HepG2 (cell line): ENCODE measurements around the gene PPP2R5D. TPM values are rescaled to one million over a fixed set of nuclear protein-coding genes. Genes with fewer than 3 reads are reported as not detected.

Experiments
- CSRNP1 ChIP-seq: sonication (generic); formaldehyde crosslinking; IDR thresholded peaks from 2 replicates; pipeline ENCODE4 v1.8.1; 2023; ENCODE audit warnings: mild to moderate bottlenecking, missing genetic modification reagents
- EEA1 ChIP-seq: sonication (generic); formaldehyde crosslinking; IDR thresholded peaks from 2 replicates; pipeline ENCODE4 v1.5.1; 2020; ENCODE audit warnings: mild to moderate bottlenecking, missing genetic modification reagents, borderline replicate concordance
- GABPA ChIP-seq, 2 experiments: IDR thresholded peaks; 2 replicates each; pipeline ENCODE4 v1.6.1; 2011 to 2016; ENCODE audit warnings: low read depth in 2 of 2, low read length in 1 of 2, missing biosample characterization in 1 of 2, missing genetic modification characterization in 1 of 2
- HMGXB4 ChIP-seq, 2 experiments: sonication (generic) in 1 of 2; formaldehyde crosslinking in 1 of 2; IDR thresholded peaks; 2 replicates each; pipeline versions ENCODE4 v1.4.0 to v1.6.1; 2018 to 2020; ENCODE audit warnings: missing genetic modification reagents in 2 of 2, borderline replicate concordance in 1 of 2, low read depth in 1 of 2, mild to moderate bottlenecking in 1 of 2, missing biosample characterization in 1 of 2
- MEF2D ChIP-seq: sonication (generic); formaldehyde crosslinking; IDR thresholded peaks from 2 replicates; pipeline ENCODE4 v1.5.1; 2020; ENCODE audit warnings: mild to moderate bottlenecking, missing genetic modification reagents
- SIX1 ChIP-seq: sonication (generic); formaldehyde crosslinking; IDR thresholded peaks from 2 replicates; pipeline ENCODE4 v1.4.0; 2020; ENCODE audit warnings: missing genetic modification reagents, borderline replicate concordance
- TCF7L2 ChIP-seq: IDR thresholded peaks from 2 replicates; pipeline ENCODE4 v1.6.1; 2011; ENCODE audit warnings: mild to moderate bottlenecking, low read depth, low read length, moderate library complexity
- TERF1 ChIP-seq: sonication (generic); formaldehyde crosslinking; IDR thresholded peaks from 2 replicates; pipeline ENCODE4 v1.8.0; 2022; ENCODE audit warnings: mild to moderate bottlenecking, missing genetic modification reagents, moderate library complexity
- ZBTB4 ChIP-seq: sonication (generic); formaldehyde crosslinking; IDR thresholded peaks from 2 replicates; pipeline ENCODE4 v1.4.0; 2020; ENCODE audit warnings: missing genetic modification reagents, mild to moderate bottlenecking, borderline replicate concordance
- ZBTB7B ChIP-seq: sonication (generic); formaldehyde crosslinking; IDR thresholded peaks from 2 replicates; pipeline ENCODE4 v1.4.0; 2020; ENCODE audit warnings: missing genetic modification reagents
- ZFY ChIP-seq: sonication (generic); formaldehyde crosslinking; IDR thresholded peaks from 2 replicates; pipeline ENCODE4 v1.4.0; 2020; ENCODE audit warnings: missing genetic modification reagents
- ZNF18 ChIP-seq: sonication (generic); formaldehyde crosslinking; IDR thresholded peaks from 2 replicates; pipeline ENCODE4 v1.8.0; 2022; ENCODE audit warnings: mild to moderate bottlenecking, missing genetic modification reagents; ENCODE audit not compliant: insufficient replicate concordance
- ZNF431 ChIP-seq: sonication (generic); formaldehyde crosslinking; IDR thresholded peaks from 2 replicates; pipeline ENCODE4 v1.9.0; 2022; ENCODE audit warnings: missing genetic modification reagents, low read depth, mild to moderate bottlenecking, borderline replicate concordance
- ZNF839 ChIP-seq: sonication (generic); formaldehyde crosslinking; IDR thresholded peaks from 2 replicates; pipeline ENCODE4 v1.4.0; 2020; ENCODE audit warnings: missing genetic modification reagents, mild to moderate bottlenecking, borderline replicate concordance
- ZSCAN31 ChIP-seq: sonication (generic); formaldehyde crosslinking; IDR thresholded peaks from 2 replicates; pipeline ENCODE4 v1.5.0; 2020; ENCODE audit warnings: low read depth, mild to moderate bottlenecking, missing genetic modification reagents
- polyA plus RNA-seq, 8 experiments: library from polyadenylated mRNA; depleted of rRNA in 3 of 8; stranded (reverse) in 7 of 8; unstranded in 1 of 8; fragments of >200 nt; fragmentation: Illumina TruSeq in 4 of 8; extraction: Trizol in 4 of 8; gene quantifications; 2 replicates each; pipeline versions ENCODE4 v1.2.1 to v1.2.3, GENCODE V29; 2011 to 2016; ENCODE audit warnings: low read depth in 4 of 8, missing spikeins in 1 of 8, mixed read lengths in 1 of 8; ENCODE audit not compliant: insufficient read depth in 1 of 8
- total RNA-seq, 5 experiments: library from RNA; depleted of rRNA; stranded (reverse); fragments of >200 nt; fragmentation: Illumina TruSeq; extraction: Trizol; gene quantifications; 2 replicates each; pipeline ENCODE4 v1.2.3, GENCODE V29; 2016; ENCODE audit warnings: low read depth in 1 of 5

PPP2R5D gene
- total and polyA plus RNA-seq, 2 of the 13 experiments (the other 11 are each of a cell fraction or from before 2014, with no cell fraction given), result 53.7 to 60.4 TPM

GRCh38 chr6:42960243-42961019, 23.9 kb upstream of the PPP2R5D start, which contains the start of gene GNMT (continued):
- TF ChIP-seq EEA1 (CRISPR knock-in tag), result peak; percentile 63; the same call in 1 of the 2 replicates
- no peak for TF ChIP-seq TCF7L2
- peak; percentile 80 for TF ChIP-seq ZNF18 (CRISPR knock-in tag)
- peak; percentile 56 for TF ChIP-seq ZFY (CRISPR knock-in tag)
- TF ChIP-seq ZBTB4, result peak; percentile 70; the same call in 1 of the 2 replicates
- no peak for TF ChIP-seq SIX1 (CRISPR knock-in tag)
- TF ChIP-seq ZNF839 (CRISPR knock-in tag), result peak; percentile 66; the same call in 1 of the 2 replicates
- TF ChIP-seq HMGXB4 (CRISPR knock-in tag; IDR thresholded peaks at IDR 0.05; ENCODE audit: borderline replicate concordance in 1 of 2, low read depth in 1 of 2), result peak in 1 of 2 experiments; percentile 82; a peak in 2 of 4 replicates
- 0 out of 2 replicates have a peak, but pooled peaks have one; percentile 15 for TF ChIP-seq MEF2D (CRISPR knock-in tag)
- TF ChIP-seq ZSCAN31, result peak; percentile 85
- TF ChIP-seq ZBTB7B (CRISPR knock-in tag), result peak; percentile 51
- peak; percentile 31; the same call in 1 of the 2 replicates for TF ChIP-seq ZNF431 (CRISPR knock-in tag)
- TF ChIP-seq CSRNP1 (CRISPR knock-in tag), result peak; percentile 73; the same call in 1 of the 2 replicates
- TF ChIP-seq GABPA (IDR thresholded peaks at IDR 0.05; ENCODE audit: low read depth, low read length), result no peak
- TF ChIP-seq GABPA (CRISPR knock-in tag; IDR thresholded peaks at IDR 0.05; ENCODE audit: low read depth), result no peak
- TF ChIP-seq TERF1 (CRISPR knock-in tag), result no peak
